Right atrium auricular region (tissue), 2 donors: ENCODE measurements around the gene ZNF747. TPM values are rescaled to one million over a fixed set of nuclear protein-coding genes. Genes with fewer than 3 reads are reported as not detected.
A peak's percentile ranks its signal among the peaks of the same experiment; 100 is the strongest.

Source experiments
- DNase-seq: peaks from one replicate; pipeline ENCODE4 v3.0.0-alpha.2; 2019; ENCODE audit warnings: low spot score
- H3K27ac ChIP-seq, 2 donors: fragments of 200-600 bp; sonication (generic); 1 replicate in 1 of 2; 2 replicates in 1 of 2; pipeline ENCODE4 v1.5.1; 2016 to 2019
- H3K27me3 ChIP-seq, 2 donors: fragments of 200-600 bp; sonication (generic); one replicate each; pipeline versions ENCODE4 v1.5.1 to v1.6.0; 2017 to 2019
- H3K36me3 ChIP-seq: fragments of 200-600 bp; sonication (generic); one replicate; pipeline ENCODE4 v1.5.1; 2016
- H3K4me1 ChIP-seq, 2 donors: fragments of 200-600 bp; sonication (generic); one replicate each; pipeline versions ENCODE4 v1.5.1 to v1.6.0; 2017 to 2019
- H3K4me3 ChIP-seq, 2 donors: fragments of 200-600 bp; sonication (generic); 1 replicate in 1 of 2; 2 replicates in 1 of 2; pipeline ENCODE4 v1.5.1; 2017 to 2019; ENCODE audit warnings: mild to moderate bottlenecking in 1 of 2, moderate library complexity in 1 of 2
- H3K9me3 ChIP-seq, 2 donors: fragments of 200-600 bp; sonication (generic); one replicate each; pipeline ENCODE4 v1.5.1; 2019
- CTCF ChIP-seq, 2 donors: fragments of 200-600 bp; sonication (generic); IDR thresholded peaks; one replicate each; pipeline ENCODE4 v1.5.1; 2019; ENCODE audit warnings: antibody characterized with exemption in 2 of 2
- total RNA-seq, 2 donors: library from RNA; depleted of rRNA; stranded (reverse); fragments of >200 nt; gene quantifications; one replicate each; pipeline ENCODE4 v1.1.0, GENCODE V29; 2016

ZNF747 gene
- total RNA-seq, 2 donors from 2014 or later, result 13.3 to 16.2 TPM

- no peak for TF ChIP-seq CTCF (IDR thresholded peaks at IDR 0.05)
- Histone ChIP-seq H3K27ac (no peak overlapping the region), H3K4me3 (no peak overlapping the region), H3K9me3 (no peaks in the 10 kb centered on the region), H3K27me3 (no peaks in the 10 kb centered on the region), H3K36me3 (no peaks in the 10 kb centered on the region), H3K4me1 (peaks cover 0 to 17% of the 10 kb centered on the region in 2 donors)
- no peak for DNase-seq
Observed at GRCh38 chr16:30566531-30566930, 31.9 kb upstream of the ZNF747 start.

GRCh38 chr16:30565984-30566383 is 31.3 kb upstream of the ZNF747 start:
- no peak for TF ChIP-seq CTCF (IDR thresholded peaks at IDR 0.05)

GRCh38 chr16:30565526-30565925 is 30.9 kb upstream of the ZNF747 start:
- H3K9me3 ChIP-seq, result no peaks in the 10 kb centered on the region
- no peak for TF ChIP-seq CTCF (IDR thresholded peaks at IDR 0.05)
- H3K36me3 ChIP-seq, result no peaks in the 10 kb centered on the region
- no peak for DNase-seq
- H3K4me3 ChIP-seq, result no peak overlapping the region
- H3K27me3 ChIP-seq, result no peaks in the 10 kb centered on the region
- H3K4me1 ChIP-seq, result peaks cover 0 to 18% of the 10 kb centered on the region in 2 donors
- H3K27ac ChIP-seq, result no peak overlapping the region

More at GRCh38 chr16:30565984-30566383, 31.3 kb upstream of the ZNF747 start:
- Histone ChIP-seq H3K27me3 (no peaks in the 10 kb centered on the region), H3K4me1 (peaks cover 0 to 20% of the 10 kb centered on the region in 2 donors), H3K4me3 (no peak overlapping the region), H3K9me3 (no peaks in the 10 kb centered on the region), H3K27ac (no peak overlapping the region), H3K36me3 (no peaks in the 10 kb centered on the region)
- DNase-seq, result no peak

GRCh38 chr16:30562021-30562420 is 27.4 kb upstream of the ZNF747 start:
- Histone ChIP-seq H3K4me1 (peaks cover 0 to 20% of the 10 kb centered on the region in 2 donors), H3K4me3 (peak overlapping the region; percentile 41 to 56), H3K9me3 (no peaks in the 10 kb centered on the region), H3K27me3 (no peaks in the 10 kb centered on the region), H3K36me3 (no peaks in the 10 kb centered on the region), H3K27ac (peak overlapping the region; percentile 59 to 60)
- TF ChIP-seq CTCF (IDR thresholded peaks at IDR 0.05), result no peak
- DNase-seq, result no peak

- no peaks in the 10 kb centered on the region for H3K9me3 ChIP-seq
- no peak for DNase-seq
- peak overlapping the region; percentile 59 to 60 for H3K27ac ChIP-seq
- H3K36me3 ChIP-seq, result no peaks in the 10 kb centered on the region
- TF ChIP-seq CTCF (IDR thresholded peaks at IDR 0.05), result no peak
- H3K4me3 ChIP-seq, result peak overlapping the region; percentile 41 to 56
- peaks cover 0 to 27% of the 10 kb centered on the region in 2 donors for H3K4me1 ChIP-seq
- H3K27me3 ChIP-seq, result no peaks in the 10 kb centered on the region
Observed at GRCh38 chr16:30561089-30561816, 26.6 kb upstream of the ZNF747 start.

- H3K27me3 ChIP-seq, result no peaks in the 10 kb centered on the region
- no peaks in the 10 kb centered on the region for H3K9me3 ChIP-seq
- peaks cover 0 to 35% of the 10 kb centered on the region in 2 donors for H3K4me1 ChIP-seq
- peaks cover 12% of the 10 kb centered on the region for H3K36me3 ChIP-seq
- DNase-seq, result no peak
- no peak overlapping the region for H3K4me3 ChIP-seq
- no peak for TF ChIP-seq CTCF (IDR thresholded peaks at IDR 0.05)
- no peak overlapping the region for H3K27ac ChIP-seq
Observed at GRCh38 chr16:30559690-30560089, 25.0 kb upstream of the ZNF747 start.
